Measurements from ENCODE around the gene E2F6.
A peak's percentile ranks its signal among the peaks of the same experiment; 100 is the strongest.

The E2F6 gene

GRCh38 chr2:11450791-11451190 is 15.2 kb downstream of the E2F6 start:
- no peak for DNase-seq

GRCh38 chr2:11446733-11447248 is 19.2 kb downstream of the E2F6 start:
- DNase-seq: peak; percentile 37

GRCh38 chr2:11444737-11445136 is 21.2 kb downstream of the E2F6 start:
- no peak for DNase-seq

GRCh38 chr2:11438555-11439080 is 27.3 kb downstream of the E2F6 start:
- DNase-seq: no peak

- DNase-seq: no peak
These were observed 28.4 kb downstream of the E2F6 start for GRCh38 chr2:11437602-11438001.

- no peak for DNase-seq
These were observed 30.9 kb downstream of the E2F6 start for GRCh38 chr2:11435036-11435435.

- no peak for DNase-seq
These were observed 31.5 kb downstream of the E2F6 start for GRCh38 chr2:11434443-11434842.

GRCh38 chr2:11433822-11434221 is 32.1 kb downstream of the E2F6 start:
- DNase-seq: no peak

- no peak for DNase-seq
These were observed 35.2 kb downstream of the E2F6 start for GRCh38 chr2:11430729-11431128.

GRCh38 chr2:11427224-11427623 is 38.7 kb downstream of the E2F6 start:
- DNase-seq: no peak

GRCh38 chr2:11422901-11423435 is 43.0 kb downstream of the E2F6 start:
- DNase-seq: no peak

- no peak for DNase-seq
These were observed 43.5 kb downstream of the E2F6 start for GRCh38 chr2:11422491-11422865.

- DNase-seq: no peak
These were observed 44.0 kb downstream of the E2F6 start for GRCh38 chr2:11421863-11422490.

- no peak for DNase-seq
These were observed 45.3 kb downstream of the E2F6 start for GRCh38 chr2:11420671-11421070.

GRCh38 chr2:11420190-11420589 is 45.8 kb downstream of the E2F6 start:
- no peak for DNase-seq

GRCh38 chr2:11419781-11420180 is 46.2 kb downstream of the E2F6 start:
- no peak for DNase-seq

- DNase-seq: no peak
These were observed 47.9 kb downstream of the E2F6 start for GRCh38 chr2:11417946-11418585.

- no peak for DNase-seq
These were observed 49.0 kb downstream of the E2F6 start for GRCh38 chr2:11416931-11417330.

- no peak for DNase-seq
These were observed 49.8 kb downstream of the E2F6 start for GRCh38 chr2:11416186-11416585.

- no peak for DNase-seq
These were observed 51.4 kb downstream of the E2F6 start for GRCh38 chr2:11414372-11415124.

- DNase-seq: no peak
These were observed 53.5 kb downstream of the E2F6 start for GRCh38 chr2:11412449-11412810.

- no peak for DNase-seq
These were observed 54.1 kb downstream of the E2F6 start for GRCh38 chr2:11411768-11412448.

- DNase-seq: no peak
These were observed 54.7 kb downstream of the E2F6 start for GRCh38 chr2:11411244-11411643.

Data from activated CD4-positive, alpha-beta T cell treated with anti-CD3 and anti-CD28 coated beads, Interleukin-2, amount 50 U/mL, for 1 hour (primary cell).